HEK293 (cell line): ENCODE data around the gene EEFSEC.

Experiments
- BCL11B ChIP-seq: fragments of 450-650 bp; formaldehyde crosslinking; IDR thresholded peaks from 2 replicates; pipeline ENCODE4 v1.5.1; 2016; ENCODE audit warnings: low read depth, missing biosample characterization, missing genetic modification characterization
- CTCF ChIP-seq: fragments of 450-650 bp; formaldehyde crosslinking; IDR thresholded peaks from 2 replicates; pipeline ENCODE4 v1.5.1; 2016; ENCODE audit warnings: missing biosample characterization, missing genetic modification characterization
- PBX3 ChIP-seq: sonication (generic); formaldehyde crosslinking; IDR thresholded peaks from 2 replicates; pipeline ENCODE4 v1.8.1; 2022; ENCODE audit warnings: mild to moderate bottlenecking, moderate library complexity, missing genetic modification reagents
- TCF7L2 ChIP-seq: IDR thresholded peaks from 2 replicates; pipeline ENCODE4 v1.6.1; 2011; ENCODE audit warnings: low read depth, mild to moderate bottlenecking, inconsistent platforms, low read length, moderate library complexity, borderline replicate concordance
- YY1 ChIP-seq: fragments of 450-650 bp; formaldehyde crosslinking; IDR thresholded peaks from 2 replicates; pipeline ENCODE4 v1.5.1; 2018; ENCODE audit warnings: missing biosample characterization, missing genetic modification characterization
- ZBTB44 ChIP-seq: fragments of 450-650 bp; IDR thresholded peaks from 2 replicates; pipeline ENCODE4 v1.5.1; 2018; ENCODE audit warnings: missing biosample characterization, mild to moderate bottlenecking, missing genetic modification characterization
- ZNF169 ChIP-seq: fragments of 450-650 bp; formaldehyde crosslinking; IDR thresholded peaks from 2 replicates; pipeline ENCODE4 v1.5.1; 2016; ENCODE audit warnings: missing biosample characterization, missing genetic modification characterization
- ZNF175 ChIP-seq: fragments of 450-650 bp; formaldehyde crosslinking; IDR thresholded peaks from 2 replicates; pipeline ENCODE4 v1.5.1; 2016; ENCODE audit warnings: missing biosample characterization, missing genetic modification characterization
- ZNF514 ChIP-seq: fragments of 450-650 bp; formaldehyde crosslinking; IDR thresholded peaks from 2 replicates; pipeline ENCODE4 v1.5.1; 2016; ENCODE audit warnings: missing biosample characterization, missing genetic modification characterization
- ZNF704 ChIP-seq: fragments of 450-650 bp; formaldehyde crosslinking; IDR thresholded peaks from 2 replicates; pipeline ENCODE4 v1.5.1; 2016; ENCODE audit warnings: missing biosample characterization, missing genetic modification characterization
- ZNF777 ChIP-seq: fragments of 450-650 bp; formaldehyde crosslinking; IDR thresholded peaks from 2 replicates; pipeline ENCODE4 v1.5.1; 2017; ENCODE audit warnings: missing biosample characterization, missing genetic modification characterization, borderline replicate concordance

GRCh38 chr3:128180913-128181312 is 27.6 kb downstream of the EEFSEC start:
- TF ChIP-seq ZNF777 (tag by site-specific recombination) = no peak
- TF ChIP-seq ZBTB44 (tag by site-specific recombination) = no peak
- TF ChIP-seq PBX3 = no peak
- no peak for TF ChIP-seq YY1 (tag by site-specific recombination)
- no peak for TF ChIP-seq CTCF (tag by site-specific recombination)
- TF ChIP-seq ZNF704 (tag by site-specific recombination) = no peak
- no peak for TF ChIP-seq ZNF514 (tag by site-specific recombination)
- TF ChIP-seq ZNF169 (tag by site-specific recombination) = no peak
- TF ChIP-seq TCF7L2 = no peak
- TF ChIP-seq BCL11B (tag by site-specific recombination) = no peak
- no peak for TF ChIP-seq ZNF175 (tag by site-specific recombination)
